Neural crest cell (in vitro differentiated cells): ENCODE measurements around the gene PPP3CA. TPM values are rescaled to one million over a fixed set of nuclear protein-coding genes. Genes with fewer than 3 reads are reported as not detected.

ENCODE experiments used
- DNase-seq: peaks from one replicate; pipeline ENCODE4 v3.0.0; 2021; ENCODE audit warnings: low read depth, mixed read lengths, low spot score
- H3K27ac Mint-ChIP-seq: one replicate; pipeline ENCODE4 v1.8.0; 2021; ENCODE audit warnings: mild to moderate bottlenecking, mixed read lengths; ENCODE audit not compliant: unreplicated experiment
- H3K27me3 Mint-ChIP-seq: 2 replicates; pipeline ENCODE4 v1.8.0; 2021; ENCODE audit warnings: low read depth, mild to moderate bottlenecking, mixed read lengths
- H3K36me3 Mint-ChIP-seq: 2 replicates; pipeline ENCODE4 v1.8.0; 2021; ENCODE audit warnings: low read depth, mild to moderate bottlenecking, mixed read lengths
- H3K4me1 Mint-ChIP-seq: 2 replicates; pipeline ENCODE4 v1.8.0; 2021; ENCODE audit warnings: mixed read lengths
- H3K4me3 Mint-ChIP-seq: one replicate; pipeline ENCODE4 v1.8.0; 2021; ENCODE audit warnings: mild to moderate bottlenecking, mixed read lengths
- H3K9me3 Mint-ChIP-seq: 2 replicates; pipeline ENCODE4 v1.8.0; 2021; ENCODE audit warnings: mixed read lengths
- total RNA-seq: library from RNA; stranded (reverse); gene quantifications from 2 replicates; pipeline ENCODE4 v1.2.1, GENCODE V29; 2021
- TF ChIP-seq, protein P1 (sequence below): fragments of 200-600 bp; sonication (generic); conservative IDR thresholded peaks from 2 replicates; pipeline ENCODE4 v1.5.0; 2021; ENCODE audit warnings: antibody characterized with exemption, mild to moderate bottlenecking

PPP3CA gene
- total RNA-seq, 1 donor from 2014 or later, result 12.2 TPM

DNA sequence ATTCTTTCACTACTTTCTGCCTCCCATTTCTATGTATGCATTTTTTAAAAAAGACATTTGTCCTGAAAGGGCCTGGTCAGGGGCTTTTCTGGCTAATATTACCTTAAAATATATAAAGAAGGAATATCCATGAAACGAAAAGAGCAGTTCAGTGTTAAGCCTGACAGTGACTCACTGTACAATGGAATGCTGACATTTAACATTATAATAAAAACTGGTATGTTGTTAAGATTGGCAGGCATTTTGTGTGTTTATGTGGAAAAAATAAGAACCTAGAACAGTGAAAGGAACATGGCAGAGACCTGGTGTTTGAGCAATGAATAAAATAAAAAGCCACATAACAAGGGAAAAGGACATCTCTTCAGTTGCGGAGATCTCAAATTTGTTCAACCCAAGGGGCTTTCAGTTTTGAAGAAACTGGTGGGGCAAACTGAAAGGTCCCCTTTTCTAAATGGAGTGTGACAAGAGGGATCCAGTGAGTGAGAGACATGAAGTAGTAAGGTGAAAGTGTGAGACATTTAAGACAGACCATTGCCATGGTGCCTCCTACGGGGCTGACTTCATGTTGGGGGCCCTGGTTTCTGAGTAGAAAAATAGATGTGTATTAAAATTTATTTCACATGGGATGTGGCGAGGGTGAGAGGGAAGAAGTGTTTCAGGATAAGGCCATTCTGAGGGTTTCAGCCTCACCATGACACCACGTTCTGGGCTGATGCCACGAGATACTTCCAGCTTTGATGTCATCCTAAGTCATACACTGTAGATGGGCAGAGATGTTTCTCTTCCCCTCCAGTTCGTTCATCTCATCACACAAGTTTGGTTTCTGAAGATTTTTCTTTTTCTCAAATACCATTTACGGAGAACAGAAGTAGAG is 324.9 kb downstream of the PPP3CA start:
- TF ChIP-seq, protein P1, sequence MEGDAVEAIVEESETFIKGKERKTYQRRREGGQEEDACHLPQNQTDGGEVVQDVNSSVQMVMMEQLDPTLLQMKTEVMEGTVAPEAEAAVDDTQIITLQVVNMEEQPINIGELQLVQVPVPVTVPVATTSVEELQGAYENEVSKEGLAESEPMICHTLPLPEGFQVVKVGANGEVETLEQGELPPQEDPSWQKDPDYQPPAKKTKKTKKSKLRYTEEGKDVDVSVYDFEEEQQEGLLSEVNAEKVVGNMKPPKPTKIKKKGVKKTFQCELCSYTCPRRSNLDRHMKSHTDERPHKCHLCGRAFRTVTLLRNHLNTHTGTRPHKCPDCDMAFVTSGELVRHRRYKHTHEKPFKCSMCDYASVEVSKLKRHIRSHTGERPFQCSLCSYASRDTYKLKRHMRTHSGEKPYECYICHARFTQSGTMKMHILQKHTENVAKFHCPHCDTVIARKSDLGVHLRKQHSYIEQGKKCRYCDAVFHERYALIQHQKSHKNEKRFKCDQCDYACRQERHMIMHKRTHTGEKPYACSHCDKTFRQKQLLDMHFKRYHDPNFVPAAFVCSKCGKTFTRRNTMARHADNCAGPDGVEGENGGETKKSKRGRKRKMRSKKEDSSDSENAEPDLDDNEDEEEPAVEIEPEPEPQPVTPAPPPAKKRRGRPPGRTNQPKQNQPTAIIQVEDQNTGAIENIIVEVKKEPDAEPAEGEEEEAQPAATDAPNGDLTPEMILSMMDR, result no peak
- H3K9me3 Mint-ChIP-seq, result peaks cover 2% of the 10 kb centered on the region
- H3K4me1 Mint-ChIP-seq, result peaks cover 13% of the 10 kb centered on the region
- DNase-seq, result no peak
- no peak overlapping the region for H3K27ac Mint-ChIP-seq
- H3K27me3 Mint-ChIP-seq, result no peaks in the 10 kb centered on the region
- peaks cover 5% of the 10 kb centered on the region for H3K36me3 Mint-ChIP-seq
- no peak overlapping the region for H3K4me3 Mint-ChIP-seq

DNA sequence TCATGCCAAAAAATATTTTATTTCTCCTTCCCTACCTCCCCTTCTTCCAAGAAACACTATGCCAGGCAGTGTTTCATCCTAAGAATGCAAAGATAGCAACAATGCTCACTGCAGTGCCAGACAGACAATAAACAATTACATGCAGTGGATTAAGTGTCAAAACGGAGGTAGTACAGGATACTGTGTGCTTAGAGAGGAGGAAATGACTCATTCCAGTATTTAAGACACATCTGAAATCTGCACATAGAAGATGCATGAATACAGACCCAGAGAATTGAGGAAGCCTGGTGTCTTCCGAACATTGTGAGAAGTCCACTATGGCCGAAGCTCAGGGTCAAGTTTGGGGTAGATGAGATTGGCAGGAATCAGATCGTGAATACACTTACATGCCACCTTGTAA is 326.4 kb downstream of the PPP3CA start:
- no peak overlapping the region for H3K4me3 Mint-ChIP-seq
- H3K36me3 Mint-ChIP-seq, result peaks cover 5% of the 10 kb centered on the region
- TF ChIP-seq, protein P1, result no peak
- H3K9me3 Mint-ChIP-seq, result peaks cover 2% of the 10 kb centered on the region
- H3K4me1 Mint-ChIP-seq, result peaks cover 13% of the 10 kb centered on the region
- no peaks in the 10 kb centered on the region for H3K27me3 Mint-ChIP-seq
- no peak overlapping the region for H3K27ac Mint-ChIP-seq
- DNase-seq, result no peak

DNA sequence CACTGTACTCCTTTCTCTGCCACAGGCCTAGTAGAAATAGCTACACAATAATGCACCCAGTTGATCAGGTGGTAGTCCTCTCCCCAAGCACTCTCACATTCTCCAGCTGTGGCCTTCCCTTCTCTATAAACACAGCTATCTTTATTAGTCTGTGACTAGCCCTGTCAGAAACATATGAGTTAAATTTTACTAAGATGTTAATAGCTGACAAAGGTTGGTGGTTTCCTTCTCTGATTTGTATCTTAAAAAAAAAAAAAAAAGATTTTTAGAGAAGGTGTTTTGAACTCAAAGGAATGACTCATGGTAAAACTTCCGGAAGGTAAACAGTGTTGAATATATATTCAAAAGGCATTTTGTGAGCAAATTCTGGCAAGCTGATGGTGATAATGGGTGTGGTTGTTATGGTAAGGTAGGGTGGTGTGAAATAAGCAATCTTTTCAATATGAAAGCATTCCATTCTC is 327.4 kb downstream of the PPP3CA start:
- Mint-ChIP-seq H3K27ac (no peak overlapping the region), H3K36me3 (peaks cover 5% of the 10 kb centered on the region), H3K27me3 (no peaks in the 10 kb centered on the region), H3K4me1 (peaks cover 14% of the 10 kb centered on the region), H3K9me3 (peaks cover 2% of the 10 kb centered on the region), H3K4me3 (no peak overlapping the region)
- TF ChIP-seq, protein P1, result no peak
- DNase-seq, result no peak

DNA sequence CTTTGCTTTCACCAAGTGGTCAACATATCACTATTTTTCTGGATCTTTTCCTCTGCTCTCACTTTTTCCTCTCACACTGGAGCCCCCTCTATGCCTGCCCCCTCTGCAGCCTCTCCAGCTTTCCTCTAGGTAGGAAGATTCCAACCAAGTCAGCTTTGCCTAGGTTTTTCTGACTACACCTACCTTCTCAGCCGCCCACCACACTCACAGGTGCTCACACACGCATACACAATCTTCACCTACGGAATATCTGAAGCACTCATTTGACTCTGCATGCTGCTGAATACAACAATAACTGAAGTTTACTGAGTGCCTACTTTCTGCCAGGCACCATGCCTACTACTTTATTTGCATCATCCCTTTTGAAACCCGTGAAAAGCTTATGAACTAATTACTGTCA is 328.0 kb downstream of the PPP3CA start:
- Mint-ChIP-seq H3K27me3 (no peaks in the 10 kb centered on the region), H3K9me3 (peaks cover 2% of the 10 kb centered on the region), H3K4me3 (no peak overlapping the region), H3K36me3 (peaks cover 5% of the 10 kb centered on the region), H3K4me1 (peaks cover 14% of the 10 kb centered on the region), H3K27ac (no peak overlapping the region)
- DNase-seq, result no peak
- TF ChIP-seq, protein P1, result no peak

DNA sequence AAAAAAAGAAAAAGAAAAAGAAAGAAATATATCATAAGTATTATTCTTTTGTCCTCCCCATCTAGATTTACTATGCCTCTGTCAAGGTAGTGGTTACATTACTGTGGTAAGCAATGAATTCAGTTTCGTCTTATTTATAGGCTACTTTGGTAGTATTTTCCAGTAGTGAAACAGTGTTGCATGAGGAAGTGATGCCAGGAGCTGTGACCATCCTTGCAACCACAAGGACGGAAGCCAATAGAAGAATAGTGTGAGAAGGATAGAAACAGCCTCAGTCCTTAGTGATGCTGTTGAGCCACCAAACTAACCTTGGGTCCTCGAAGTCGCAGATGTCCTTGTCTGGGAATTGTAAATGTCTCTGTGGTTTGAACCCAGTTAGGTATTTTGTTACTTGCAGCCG is 328.5 kb downstream of the PPP3CA start:
- no peak overlapping the region for H3K4me3 Mint-ChIP-seq
- peaks cover 2% of the 10 kb centered on the region for H3K9me3 Mint-ChIP-seq
- TF ChIP-seq, protein P1, result no peak
- H3K36me3 Mint-ChIP-seq, result peaks cover 5% of the 10 kb centered on the region
- H3K27ac Mint-ChIP-seq, result no peak overlapping the region
- no peak for DNase-seq
- no peaks in the 10 kb centered on the region for H3K27me3 Mint-ChIP-seq
- H3K4me1 Mint-ChIP-seq, result peaks cover 15% of the 10 kb centered on the region
